Keratinocyte (primary cell): Measurements from ENCODE around the gene MMP14. TPM values are rescaled to one million over a fixed set of nuclear protein-coding genes. Genes with fewer than 3 reads are reported as not detected.

Experiments used
- DNase-seq: peaks from one replicate; pipeline ENCODE4 v3.0.0-alpha.2; 2011; ENCODE audit warnings: low read depth, missing footprints, low spot score
- FAIRE-seq: peaks from 2 replicates; lab custom pipeline; 2011; peaks lifted over from hg19 to GRCh38; lab: Jason Lieb, UNC
- H2AFZ ChIP-seq: 2 replicates; pipeline ENCODE4 v1.6.0; 2012; ENCODE audit warnings: low read length, control low read depth, inconsistent platforms; ENCODE audit not compliant: control insufficient read depth
- H3K27ac ChIP-seq: 2 replicates; pipeline ENCODE4 v1.5.1; 2011; ENCODE audit warnings: low read length; ENCODE audit not compliant: control insufficient read depth, insufficient read depth
- H3K27me3 ChIP-seq: 3 replicates; pipeline ENCODE4 v1.6.0; 2011; ENCODE audit warnings: low read length; ENCODE audit not compliant: control insufficient read depth, insufficient read depth; ENCODE audit errors: extremely low read depth
- H3K36me3 ChIP-seq, 2 experiments: 2 replicates in 1 of 2; 3 replicates in 1 of 2; pipeline ENCODE4 v1.5.1; 2011; ENCODE audit warnings: low read length in 2 of 2, mild to moderate bottlenecking in 1 of 2; ENCODE audit not compliant: control insufficient read depth in 2 of 2, insufficient read depth in 2 of 2; ENCODE audit errors: extremely low read depth in 1 of 2
- H3K4me1 ChIP-seq: 3 replicates; pipeline ENCODE4 v1.5.1; 2011; ENCODE audit warnings: low read length; ENCODE audit not compliant: control insufficient read depth, insufficient read depth; ENCODE audit errors: extremely low read depth
- H3K4me2 ChIP-seq: 3 replicates; pipeline ENCODE4 v1.6.0; 2011; ENCODE audit warnings: low read depth, low read length; ENCODE audit not compliant: control insufficient read depth, insufficient read depth; ENCODE audit errors: extremely low read depth
- H3K4me3 ChIP-seq, 3 experiments: fragments of 200-600 bp in 1 of 3; sonication (generic) in 1 of 3; 2 replicates in 2 of 3; 3 replicates in 1 of 3; pipeline ENCODE4 v1.5.1; 2011 to 2016; ENCODE audit warnings: low read length in 3 of 3, mild to moderate bottlenecking in 3 of 3, control low read depth in 2 of 3, inconsistent platforms in 1 of 3, low read depth in 1 of 3, mixed read lengths in 1 of 3, mixed run types in 1 of 3, moderate library complexity in 1 of 3; ENCODE audit not compliant: control insufficient read depth in 2 of 3, insufficient read depth in 2 of 3; ENCODE audit errors: extremely low read depth in 1 of 3
- H3K79me2 ChIP-seq: 2 replicates; pipeline ENCODE4 v1.6.0; 2012; ENCODE audit warnings: low read length; ENCODE audit not compliant: control insufficient read depth, insufficient read depth
- H3K9ac ChIP-seq: 3 replicates; pipeline ENCODE4 v1.6.0; 2011; ENCODE audit warnings: low read length; ENCODE audit not compliant: control insufficient read depth, insufficient read depth; ENCODE audit errors: extremely low read depth
- H3K9me1 ChIP-seq: 3 replicates; pipeline ENCODE4 v1.6.0; 2011; ENCODE audit warnings: low read length; ENCODE audit not compliant: control insufficient read depth, insufficient read depth; ENCODE audit errors: extremely low read depth
- H3K9me3 ChIP-seq: 2 replicates; pipeline ENCODE4 v1.5.1; 2012; ENCODE audit warnings: low read depth, low read length; ENCODE audit not compliant: control insufficient read depth
- H4K20me1 ChIP-seq: 3 replicates; pipeline ENCODE4 v1.6.0; 2011; ENCODE audit warnings: low read length; ENCODE audit not compliant: control insufficient read depth, insufficient read depth; ENCODE audit errors: extremely low read depth
- CTCF ChIP-seq, 3 experiments: IDR thresholded peaks in 1 of 3; conservative IDR thresholded peaks in 1 of 3; optimal IDR thresholded peaks in 1 of 3; 2 replicates in 2 of 3; 3 replicates in 1 of 3; pipeline versions ENCODE3 to v1.5.1; 2011; ENCODE audit warnings: low read length in 3 of 3, mild to moderate bottlenecking in 3 of 3, moderate library complexity in 2 of 3, control low read depth in 1 of 3, inconsistent platforms in 1 of 3; ENCODE audit not compliant: insufficient read depth in 2 of 3; ENCODE audit errors: extremely low read depth in 1 of 3
- EZH2 ChIP-seq: IDR thresholded peaks from one replicate; pipeline ENCODE4 v1.6.1; 2012; ENCODE audit warnings: inconsistent platforms, mild to moderate bottlenecking, low read length, moderate library complexity
- dilution Hi-C: fragments of 300-500 bp; cut with MboI; formaldehyde crosslinking; loops from one replicate; pipeline ENCODE4 v1.7.0; 2020; ENCODE audit warnings: low sequenced_read_pairs; ENCODE audit not compliant: extremely low pct_ligation_motif_present
- polyA plus RNA-seq, 5 experiments: library from polyadenylated mRNA; depleted of rRNA in 3 of 5; stranded (reverse) in 3 of 5; stranded (forward) in 1 of 5; unstranded in 1 of 5; fragments of >200 nt; gene quantifications; 1 replicate in 1 of 5; 2 replicates in 3 of 5; 3 replicates in 1 of 5; pipeline versions ENCODE4 v1.2.1 to v1.2.3, GENCODE V29; 2011 to 2012; ENCODE audit warnings: missing spikeins in 2 of 5, low read depth in 1 of 5, low replicate concordance in 1 of 5

MMP14 gene
- polyA plus RNA-seq, 1 donor (not counting 4 experiments of a cell fraction or from before 2014, with no cell fraction given) = 185 TPM

GRCh38 chr14:22793976-22794375, 42.4 kb upstream of the MMP14 start:
- no peak overlapping the region for H3K9ac ChIP-seq
- H3K4me1 ChIP-seq = peaks cover 13% of the 10 kb centered on the region
- H3K27ac ChIP-seq = no peak overlapping the region
- no peaks in the 10 kb centered on the region for H3K36me3 ChIP-seq
- no peaks in the 10 kb centered on the region for H3K79me2 ChIP-seq
- H3K9me1 ChIP-seq = no peaks in the 10 kb centered on the region
- no peaks in the 10 kb centered on the region for H3K9me3 ChIP-seq
- H2AFZ ChIP-seq = no peak overlapping the region
- no peak for FAIRE-seq
- no peak overlapping the region for H3K4me2 ChIP-seq
- TF ChIP-seq EZH2 (no peak), CTCF (optimal IDR thresholded peaks at IDR 0.05 in 1 of 3, IDR thresholded peaks at IDR 0.05 in 1 of 3, conservative IDR thresholded peaks at IDR 0.05 in 1 of 3; ENCODE audit: extremely low read depth in 1 of 3, insufficient read depth in 2 of 3, low read length in 3 of 3) (no peak)
- H3K27me3 ChIP-seq = peaks cover 7% of the 10 kb centered on the region
- dilution Hi-C loops = no loop called here
- H3K4me3 ChIP-seq = no peak overlapping the region
- H4K20me1 ChIP-seq = no peaks in the 10 kb centered on the region
- no peak for DNase-seq

- Histone ChIP-seq H3K79me2 (no peaks in the 10 kb centered on the region), H3K4me3 (no peak overlapping the region), H3K4me1 (peaks cover 10% of the 10 kb centered on the region), H2AFZ (no peak overlapping the region), H3K27ac (no peak overlapping the region), H3K9me1 (no peaks in the 10 kb centered on the region), H3K9ac (no peak overlapping the region), H4K20me1 (no peaks in the 10 kb centered on the region), H3K36me3 (no peaks in the 10 kb centered on the region), H3K9me3 (no peaks in the 10 kb centered on the region), H3K4me2 (no peak overlapping the region), H3K27me3 (peaks cover 7% of the 10 kb centered on the region)
- no peak for TF ChIP-seq EZH2
- TF ChIP-seq CTCF (optimal IDR thresholded peaks at IDR 0.05 in 1 of 3, IDR thresholded peaks at IDR 0.05 in 1 of 3, conservative IDR thresholded peaks at IDR 0.05 in 1 of 3; ENCODE audit: extremely low read depth in 1 of 3, insufficient read depth in 2 of 3, low read length in 3 of 3) = no peak
- no peak for DNase-seq
- dilution Hi-C loops = no loop called here
- FAIRE-seq = no peak
Observed at GRCh38 chr14:22794551-22794951, 41.8 kb upstream of the MMP14 start.
